CMK (cell line): ENCODE results near the gene NRBF2.
"Not testable (repeated sequence)": the region's sequence is repeated elsewhere in the genome, so short reads cannot be mapped to it uniquely, and the experiment has no call there.

ENCODE experiments used
- DNase-seq: peaks from one replicate; pipeline ENCODE4 v3.0.0-alpha.2; 2010; ENCODE audit warnings: low read depth

NRBF2 gene

GRCh38 chr10:63133056-63133820, at the start of gene NRBF2:
TSS of gene NRBF2 (plus strand) at chr10:63133328. CDS start at chr10:63133471, 143 bp downstream.
- DNase-seq = peak; percentile 99

- DNase-seq = not testable (repeated sequence)
These were observed 49.7 kb upstream of the NRBF2 start for GRCh38 chr10:63083406-63083805.

GRCh38 chr10:63083904-63084689, 49.0 kb upstream of the NRBF2 start:
- peak; percentile 15 for DNase-seq

DNA sequence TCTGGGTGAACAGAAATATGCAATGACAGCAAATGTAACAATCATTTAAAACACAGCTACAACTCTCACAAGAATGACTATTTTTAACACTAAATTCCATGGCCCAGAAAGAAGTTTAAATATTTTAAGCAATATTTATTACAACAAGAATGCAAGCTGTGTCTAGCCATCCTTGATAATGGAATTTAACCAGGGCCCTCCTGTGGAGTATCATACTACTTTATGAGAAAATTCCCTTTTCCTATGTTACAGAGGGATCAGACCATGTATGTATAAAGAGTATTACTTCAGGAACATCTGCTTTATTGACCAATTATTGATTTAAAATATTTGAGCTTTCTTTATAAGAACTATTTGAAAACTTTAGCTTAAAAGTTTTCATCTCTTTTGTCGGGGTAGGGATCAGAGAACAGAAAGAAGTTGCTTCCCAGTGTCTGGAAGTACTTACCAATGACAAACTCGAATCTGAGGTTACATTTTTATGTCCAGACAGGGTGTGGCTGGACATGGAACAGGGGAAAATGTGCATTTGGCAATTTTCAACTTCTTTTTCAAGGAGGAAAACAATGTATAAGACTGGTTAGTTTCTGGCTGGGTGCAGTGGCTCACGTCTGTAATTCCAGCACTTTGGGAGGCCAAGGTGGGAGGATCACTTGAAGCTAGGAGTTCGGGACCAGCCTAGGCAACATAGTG, 48.3 kb upstream of the NRBF2 start:
- no peak for DNase-seq

DNA sequence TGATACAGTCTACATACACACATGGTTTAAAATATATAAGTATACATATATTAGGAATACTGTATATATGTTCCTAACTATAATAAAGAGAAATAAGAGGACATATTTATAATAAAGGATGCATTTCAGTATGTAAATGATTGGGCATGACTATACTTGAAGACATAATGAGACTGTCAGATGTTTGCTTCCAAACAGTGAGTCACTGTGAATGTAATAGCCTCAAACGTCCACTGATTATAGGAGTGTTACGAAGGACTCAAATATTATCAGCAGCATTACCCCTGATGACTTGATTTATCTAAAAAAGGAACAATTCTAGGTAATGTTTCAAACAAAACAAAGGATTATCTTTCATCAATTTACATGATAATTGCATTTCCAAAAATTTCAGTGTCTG, 39.9 kb upstream of the NRBF2 start:
- no peak for DNase-seq

DNA sequence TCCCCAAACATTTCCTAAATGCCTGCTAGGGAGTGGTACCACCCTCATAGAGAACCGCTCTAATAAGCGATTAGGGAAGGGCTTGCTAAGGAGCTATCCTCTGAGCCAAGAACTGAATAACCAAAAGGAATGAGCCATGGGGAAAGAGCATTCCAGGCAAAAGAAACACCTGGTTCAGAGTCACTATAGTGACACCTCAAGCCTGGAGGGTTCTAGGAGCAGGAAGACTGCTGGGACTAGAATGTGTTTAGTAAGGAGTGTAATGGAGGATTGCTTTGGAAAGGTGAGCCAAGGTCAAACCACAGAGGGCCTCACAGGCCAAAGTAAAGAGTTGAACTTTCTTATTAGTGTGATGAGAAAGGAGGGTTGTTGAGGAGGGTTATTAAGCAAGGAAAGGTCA, 38.7 kb upstream of the NRBF2 start:
- no peak for DNase-seq

- no peak for DNase-seq
These were observed 38.2 kb upstream of the NRBF2 start for GRCh38 chr10:63094881-63095280.

GRCh38 chr10:63099734-63100133, 33.4 kb upstream of the NRBF2 start:
- DNase-seq = no peak

DNA sequence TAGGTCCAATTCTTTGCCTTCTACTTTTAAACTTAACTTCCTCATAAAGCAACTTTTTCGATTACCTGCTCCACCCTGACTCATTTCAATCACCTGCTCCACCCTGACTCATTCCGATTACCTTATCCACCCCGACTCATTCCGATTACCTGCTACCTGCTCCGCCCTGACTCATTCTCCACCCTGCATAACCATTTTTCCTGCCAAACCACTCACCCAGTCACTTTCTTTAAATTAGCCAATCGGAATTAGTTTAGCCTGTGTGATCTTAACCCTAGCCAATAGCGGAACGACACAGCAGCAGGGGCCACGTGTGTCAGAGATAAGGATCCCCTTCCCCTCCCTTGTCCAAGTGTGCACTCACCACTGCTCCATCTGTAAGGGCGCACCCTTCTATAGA, 32.0 kb upstream of the NRBF2 start:
- not testable (repeated sequence) for DNase-seq

DNA sequence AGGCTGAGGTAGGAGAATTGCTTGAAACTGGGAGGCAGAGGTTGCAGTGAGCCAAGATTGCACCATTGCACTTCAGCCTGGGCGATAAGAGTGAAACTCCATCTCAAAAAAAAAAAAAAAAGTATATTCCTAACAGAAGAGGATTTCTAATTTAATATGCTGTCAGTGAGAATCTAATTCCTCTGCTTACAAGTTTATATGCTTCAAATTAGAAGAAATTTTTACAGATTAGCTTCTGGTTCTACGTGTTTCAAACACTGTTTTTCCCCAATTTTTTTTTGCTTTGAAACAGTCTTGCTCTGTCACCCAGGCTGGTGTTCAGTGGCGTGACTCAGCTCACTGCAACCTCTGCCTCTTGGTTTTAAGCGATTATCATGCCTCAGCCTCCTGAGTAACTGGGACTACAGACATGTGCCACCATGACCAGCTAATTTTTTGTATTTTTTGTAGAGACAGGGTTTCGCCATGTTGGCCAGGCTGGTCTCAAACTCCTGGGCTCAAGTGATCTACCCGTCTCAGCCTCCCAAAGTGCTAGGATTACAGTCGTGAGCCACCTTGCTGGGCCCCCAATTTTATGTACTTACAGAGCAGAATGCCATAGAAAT, 30.7 kb upstream of the NRBF2 start:
- not testable (repeated sequence) for DNase-seq

GRCh38 chr10:63103178-63103577, 29.9 kb upstream of the NRBF2 start:
- DNase-seq = not testable (repeated sequence)

DNA sequence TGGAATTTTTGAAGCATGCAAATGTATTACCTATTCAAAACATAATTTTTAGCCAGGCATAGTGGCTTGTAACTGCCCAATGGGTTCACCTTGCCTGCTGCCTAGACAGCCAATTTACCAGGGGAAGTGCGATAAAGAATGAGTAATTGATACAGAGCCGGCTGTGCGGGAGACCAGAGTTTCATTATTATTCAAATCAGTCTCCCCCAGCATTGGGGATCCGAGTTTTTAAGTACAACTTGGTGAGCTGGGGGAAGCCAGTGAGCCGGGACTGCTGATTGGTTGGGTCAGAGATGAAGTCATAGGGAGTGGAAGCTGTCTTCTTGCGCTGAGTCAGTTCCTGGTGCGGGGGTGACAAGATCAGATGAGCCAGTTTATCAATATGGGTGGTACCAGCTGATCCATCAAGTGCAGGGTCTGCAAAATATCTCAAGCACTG, 29.1 kb upstream of the NRBF2 start:
- DNase-seq = no peak

- no peak for DNase-seq
These were observed 27.7 kb upstream of the NRBF2 start for GRCh38 chr10:63105225-63106110.

GRCh38 chr10:63106111-63106755, 26.9 kb upstream of the NRBF2 start:
- no peak for DNase-seq

DNA sequence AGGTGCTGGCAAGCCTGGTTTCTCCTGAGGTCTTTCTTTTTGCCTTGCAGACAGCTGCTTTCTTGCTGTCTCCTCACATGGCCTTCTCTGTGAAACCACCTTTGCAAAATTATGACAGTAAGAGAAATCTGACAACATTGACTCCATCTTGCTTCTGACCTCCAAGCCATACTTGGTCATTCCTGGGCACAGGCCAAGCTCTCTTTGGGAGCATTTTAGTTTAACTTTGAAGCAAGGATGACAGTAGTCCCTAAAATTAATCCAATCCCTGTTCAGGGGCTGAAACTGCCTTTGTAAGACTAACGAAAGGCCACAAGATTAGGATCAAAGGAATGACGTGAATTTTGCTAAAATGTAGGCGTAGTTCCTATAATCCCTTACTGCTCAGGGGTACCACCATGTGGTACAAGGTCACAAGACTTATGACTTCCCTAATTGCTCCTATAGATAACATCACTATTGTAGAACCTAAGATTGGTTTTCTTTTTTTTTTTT, 25.1 kb upstream of the NRBF2 start:
- DNase-seq = no peak

DNA sequence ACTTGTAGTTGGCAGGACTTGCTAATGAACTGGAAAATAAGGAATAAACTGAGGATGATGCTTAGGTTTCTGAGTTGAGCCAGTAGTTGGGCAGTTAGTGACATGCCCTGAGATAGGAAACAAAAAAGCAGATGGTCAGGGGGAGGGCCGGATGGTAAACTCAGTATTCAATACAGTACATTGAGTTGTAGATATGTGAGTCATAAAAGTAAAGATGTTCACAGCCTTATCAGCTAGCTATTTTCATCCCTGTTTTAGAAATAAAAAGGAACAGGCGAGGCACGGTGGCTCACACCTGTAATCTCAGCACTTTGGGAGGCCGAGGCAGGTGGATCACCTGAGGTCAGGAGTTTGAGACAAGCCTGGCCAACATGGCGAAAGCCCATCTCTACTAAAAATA, 22.2 kb upstream of the NRBF2 start:
- DNase-seq = no peak

GRCh38 chr10:63114031-63114814, 18.9 kb upstream of the NRBF2 start:
- DNase-seq = no peak

DNA sequence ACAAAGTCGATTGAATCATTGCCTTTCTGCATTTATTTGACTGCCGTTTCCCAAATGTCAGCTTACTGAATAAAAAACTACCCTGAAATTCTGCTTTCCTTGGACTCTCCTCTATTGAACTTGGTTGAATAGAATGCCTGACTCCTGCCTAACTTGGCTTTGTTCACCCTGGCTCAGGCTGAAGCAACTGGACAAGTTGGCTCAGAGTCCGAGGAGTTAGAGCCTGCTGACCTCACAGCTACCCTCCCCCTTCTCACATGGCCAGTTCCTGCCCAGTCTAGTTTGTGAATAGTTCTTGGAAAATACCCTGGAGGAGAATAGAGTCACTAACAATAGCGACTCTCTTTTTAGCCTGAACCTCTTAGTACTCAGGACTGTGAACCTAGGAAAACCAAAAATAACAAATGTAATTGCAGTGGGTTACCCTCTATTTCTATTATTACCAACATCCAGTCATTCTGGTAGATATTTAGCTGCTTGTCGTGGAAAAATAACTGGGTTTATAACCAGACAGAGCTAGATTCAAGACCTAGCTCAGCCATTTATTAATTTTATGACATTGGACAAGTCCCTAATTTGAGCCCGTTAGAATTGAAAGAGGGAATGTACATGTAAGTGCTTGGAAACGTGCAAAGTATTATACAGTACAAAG, 17.3 kb upstream of the NRBF2 start:
- DNase-seq = no peak

- no peak for DNase-seq
These were observed 16.6 kb upstream of the NRBF2 start for GRCh38 chr10:63116452-63117072.
